Activated CD4-positive, alpha-beta T cell treated with anti-CD3 and anti-CD28 coated beads for 1 hour (primary cell): Measurements from ENCODE around the gene GALNT7.
"Not testable (repeated sequence)": the region's sequence is repeated elsewhere in the genome, so short reads cannot be mapped to it uniquely, and the experiment has no call there.

Source experiments
- DNase-seq: peaks from one replicate; pipeline ENCODE4 v3.0.0-alpha.2; 2020

The GALNT7 gene

DNA sequence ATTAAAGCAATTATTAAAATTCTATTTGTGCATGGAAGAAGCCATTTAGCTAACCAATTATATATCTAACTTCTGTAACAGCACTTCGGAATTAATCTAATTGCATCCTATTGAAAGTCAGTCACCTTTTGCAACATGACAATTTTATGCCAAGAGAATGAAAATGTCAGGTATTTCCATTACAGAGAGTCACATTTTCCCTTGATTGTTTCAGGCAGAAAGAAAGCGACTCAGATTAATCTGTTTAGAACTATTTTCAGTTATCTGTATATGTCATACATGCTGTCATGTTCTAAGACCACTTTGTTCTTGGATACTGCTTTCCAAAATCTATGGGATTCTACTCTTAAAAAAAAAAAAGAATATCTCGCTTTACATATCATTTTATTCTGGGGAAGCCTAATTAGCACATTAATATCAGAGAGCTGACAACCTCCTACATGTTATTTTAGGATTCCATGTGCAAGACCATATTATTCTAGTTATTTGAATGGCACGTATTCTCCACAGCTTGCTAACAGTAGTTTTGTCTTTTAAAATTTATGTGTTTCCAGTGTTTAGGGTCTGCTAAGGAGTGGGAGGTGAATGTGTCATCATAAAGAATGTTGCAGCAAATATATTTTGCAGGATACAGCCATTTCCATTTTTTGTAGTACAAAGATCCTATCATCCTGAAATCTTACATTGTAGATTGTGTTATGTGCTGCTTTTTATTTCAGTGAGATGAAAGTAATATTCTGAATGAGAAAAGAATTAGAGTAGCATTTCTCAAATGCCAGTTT is 31.7 kb downstream of the GALNT7 start:
- no peak for DNase-seq

DNA sequence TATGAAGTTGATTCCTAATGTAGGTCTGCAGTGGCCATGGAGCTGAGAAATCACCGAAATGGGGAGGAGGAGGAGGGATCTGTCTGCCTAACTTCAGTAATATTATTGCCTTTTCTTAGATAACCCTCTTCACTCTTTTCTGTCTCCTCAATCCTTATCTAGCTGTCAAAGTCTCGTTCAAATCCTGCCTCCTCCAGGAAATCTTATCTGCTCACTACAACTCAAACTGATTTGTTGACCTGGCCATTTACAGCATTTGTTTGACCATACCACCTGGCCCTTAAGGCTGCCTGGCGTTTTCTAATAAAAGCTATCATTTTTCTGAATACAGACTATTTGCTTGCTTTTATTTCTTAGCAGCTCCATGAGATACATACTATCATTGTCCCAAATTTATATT is 33.8 kb downstream of the GALNT7 start:
- no peak for DNase-seq

GRCh38 chr4:173205656-173206055 is 37.0 kb downstream of the GALNT7 start:
- DNase-seq: no peak

DNA sequence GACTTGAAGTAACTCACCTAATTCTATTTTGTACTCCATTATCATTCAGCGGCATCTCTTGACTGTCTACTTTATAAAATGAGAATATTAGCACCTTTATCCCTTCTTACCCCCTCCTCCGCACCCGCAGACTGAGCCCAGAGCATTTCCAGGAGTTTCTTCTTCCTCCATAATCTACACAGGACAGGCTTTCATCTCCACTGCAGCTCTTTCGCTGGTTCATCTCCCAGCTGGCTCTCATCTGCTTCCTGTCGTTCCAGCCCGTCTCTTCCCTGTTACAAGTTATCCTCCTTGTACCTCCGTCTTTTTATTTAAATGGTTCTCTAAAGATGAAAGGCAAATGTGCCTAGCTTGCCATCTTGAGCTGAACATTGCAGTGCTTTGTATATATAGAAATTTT is 39.8 kb downstream of the GALNT7 start:
- DNase-seq: no peak

- DNase-seq: no peak
These were observed 42.6 kb downstream of the GALNT7 start for GRCh38 chr4:173211222-173211621.

DNA sequence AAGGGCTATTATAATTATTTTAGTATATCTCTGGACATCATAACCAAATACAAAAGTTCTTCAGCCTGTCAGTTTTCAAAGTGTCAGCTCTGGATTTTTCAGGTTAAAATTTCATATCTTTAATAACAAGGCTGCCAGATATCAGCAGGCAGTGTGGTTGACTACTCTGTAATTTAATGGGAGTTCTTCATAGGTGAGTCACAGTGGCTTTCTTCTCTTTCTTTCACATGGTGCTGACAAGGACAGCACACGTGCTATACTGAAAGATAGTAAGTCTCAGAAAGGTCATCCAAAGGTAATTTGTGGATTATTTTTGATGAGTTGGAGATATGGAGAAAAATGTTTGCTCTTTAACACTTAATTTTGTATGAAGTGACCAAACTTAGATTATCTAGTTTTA is 43.2 kb downstream of the GALNT7 start:
- no peak for DNase-seq

DNA sequence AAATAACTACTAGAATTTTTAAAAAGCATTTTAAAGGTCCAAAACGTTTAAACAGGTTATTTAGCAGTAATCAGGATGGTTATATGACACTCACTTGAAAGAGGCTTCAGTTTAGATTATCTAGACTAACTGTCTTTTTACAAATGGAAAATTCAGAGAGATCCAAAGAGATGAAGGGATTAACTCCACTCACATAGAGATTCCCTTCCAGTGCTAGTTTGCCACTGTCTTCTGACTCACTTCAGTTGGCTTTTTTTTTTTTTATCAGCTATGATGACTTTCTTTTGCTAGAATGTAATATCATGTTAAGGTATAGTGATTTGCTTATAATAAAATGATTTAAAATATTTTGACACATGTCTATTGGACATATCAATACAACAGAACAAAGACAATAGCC is 43.8 kb downstream of the GALNT7 start:
- no peak for DNase-seq

DNA sequence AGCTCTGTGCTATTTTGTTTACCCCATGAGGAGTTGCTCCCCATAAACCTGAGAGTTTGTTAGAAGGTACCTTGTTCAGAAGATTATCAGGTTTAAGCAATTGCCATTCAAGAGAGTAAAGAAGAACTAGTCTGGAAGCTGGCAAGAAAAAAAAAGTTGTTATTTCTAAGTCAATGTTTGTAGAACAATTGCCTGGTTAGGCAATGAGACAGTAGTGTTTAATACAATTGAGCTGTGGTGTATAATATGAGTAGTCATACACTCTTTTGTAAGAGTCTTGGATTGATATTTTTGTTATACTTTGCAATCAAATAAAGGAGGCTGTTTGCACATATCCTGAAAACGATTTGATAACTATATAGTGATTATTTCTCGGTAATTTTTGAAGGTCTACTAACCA is 44.7 kb downstream of the GALNT7 start:
- DNase-seq: no peak

DNA sequence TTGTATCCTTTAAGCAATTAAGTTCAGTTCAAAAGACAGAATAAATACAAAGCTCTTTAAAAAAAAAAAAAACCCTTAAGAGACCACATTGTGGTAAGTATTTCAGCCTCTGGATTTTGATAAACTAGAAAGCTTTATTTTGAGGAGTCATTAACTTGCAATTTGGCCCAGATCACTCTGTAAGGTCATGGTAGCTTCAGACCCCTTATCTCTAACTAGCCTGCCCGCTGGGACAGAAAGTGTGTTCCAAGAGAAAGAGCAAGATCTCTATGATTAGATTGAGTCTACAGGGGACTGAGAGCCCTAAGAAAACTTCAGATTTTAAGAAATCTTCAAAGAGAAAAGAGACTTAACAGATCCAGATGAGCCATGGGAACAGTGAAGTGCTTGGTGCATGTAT is 45.6 kb downstream of the GALNT7 start:
- no peak for DNase-seq

GRCh38 chr4:173214661-173215060 is 46.0 kb downstream of the GALNT7 start:
- no peak for DNase-seq

GRCh38 chr4:173217075-173217474 is 48.5 kb downstream of the GALNT7 start:
- no peak for DNase-seq

- DNase-seq: no peak
These were observed 49.1 kb downstream of the GALNT7 start for GRCh38 chr4:173217727-173218126.

- no peak for DNase-seq
These were observed 50.0 kb downstream of the GALNT7 start for GRCh38 chr4:173218411-173219125.

- DNase-seq: not testable (repeated sequence)
These were observed 50.5 kb downstream of the GALNT7 start for GRCh38 chr4:173219126-173219437.

DNA sequence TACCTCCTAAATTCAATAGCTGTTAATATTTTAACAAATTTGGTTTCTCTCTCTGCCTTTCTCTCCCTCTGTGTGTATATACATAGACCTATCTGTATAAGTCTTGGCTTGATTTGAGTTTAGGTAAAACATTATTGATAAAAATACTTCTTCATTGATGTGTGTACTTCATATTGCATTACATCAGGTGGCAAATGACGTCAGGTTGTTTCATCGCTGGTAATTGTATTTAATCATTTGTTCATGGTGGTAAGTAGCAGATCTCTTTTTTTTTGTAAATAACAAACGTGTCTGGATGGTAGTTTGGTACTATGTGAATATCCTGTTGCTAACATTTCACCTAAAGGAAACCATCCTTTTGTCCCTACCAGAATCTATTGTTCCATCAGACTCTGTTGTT is 55.1 kb downstream of the GALNT7 start:
- no peak for DNase-seq

- DNase-seq: no peak
These were observed 57.8 kb downstream of the GALNT7 start for GRCh38 chr4:173226401-173226888.

- no peak for DNase-seq
These were observed 59.1 kb downstream of the GALNT7 start for GRCh38 chr4:173227756-173228155.

GRCh38 chr4:173230062-173230461 is 61.5 kb downstream of the GALNT7 start:
- DNase-seq: no peak

DNA sequence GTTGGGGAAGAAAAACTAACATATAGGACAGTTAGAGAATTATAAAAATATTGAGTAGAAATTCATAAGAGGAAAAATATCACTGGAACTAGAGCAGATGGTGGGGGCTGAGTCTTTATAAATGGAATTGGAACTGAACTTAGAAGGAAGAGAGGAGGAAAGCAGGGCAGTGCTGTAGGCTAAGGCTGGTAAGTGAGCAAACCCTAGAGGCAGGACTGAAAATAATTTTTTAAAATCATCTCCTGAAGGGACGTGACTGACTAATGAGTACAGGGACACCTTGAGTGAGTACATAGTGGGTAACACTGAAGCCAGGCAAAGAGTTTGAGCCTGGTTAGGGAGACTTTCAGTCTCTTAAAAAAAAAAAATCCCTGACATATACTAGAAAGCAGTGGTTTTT is 63.3 kb downstream of the GALNT7 start:
- no peak for DNase-seq

DNA sequence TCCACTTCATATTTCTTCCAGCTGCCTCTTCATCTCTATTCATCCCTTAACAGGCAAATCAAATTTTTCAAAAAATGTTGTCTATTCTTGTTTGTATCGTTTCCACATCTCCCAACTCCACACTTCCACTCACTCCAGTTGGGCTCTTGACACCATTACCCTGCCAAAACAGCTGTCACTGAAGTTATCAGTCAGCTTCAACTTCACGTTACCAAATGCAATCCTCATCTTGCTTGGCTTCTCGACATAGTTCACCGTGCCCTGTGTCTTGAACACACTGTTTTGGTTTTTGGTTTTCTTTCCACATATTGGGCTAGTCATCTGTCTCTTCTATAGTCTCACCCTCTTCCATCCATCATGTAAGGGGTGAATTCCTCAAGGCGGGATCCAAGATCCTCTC is 65.2 kb downstream of the GALNT7 start:
- DNase-seq: no peak

GRCh38 chr4:173235050-173235449 is 66.4 kb downstream of the GALNT7 start:
- DNase-seq: no peak

DNA sequence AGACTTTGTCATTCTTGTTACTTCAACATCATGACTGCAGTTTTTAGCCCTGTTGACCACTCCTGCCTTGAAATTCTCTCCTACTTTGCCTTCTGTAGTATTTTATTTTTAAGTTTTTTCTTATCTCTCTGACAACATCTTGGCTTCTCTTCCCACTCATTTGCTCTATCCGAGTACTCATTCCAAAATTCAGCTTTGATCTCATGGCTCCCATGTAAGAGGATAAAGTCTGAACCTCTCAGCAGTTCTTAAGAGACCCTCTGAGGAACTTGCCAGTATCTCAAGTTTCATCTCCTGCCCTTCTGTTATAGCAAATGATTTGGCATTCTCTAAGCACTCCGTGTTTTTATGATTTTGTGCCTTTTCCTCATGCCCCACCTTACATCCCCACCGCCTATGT is 67.7 kb downstream of the GALNT7 start:
- DNase-seq: no peak

- DNase-seq: no peak
These were observed 68.5 kb downstream of the GALNT7 start for GRCh38 chr4:173237152-173237551.

DNA sequence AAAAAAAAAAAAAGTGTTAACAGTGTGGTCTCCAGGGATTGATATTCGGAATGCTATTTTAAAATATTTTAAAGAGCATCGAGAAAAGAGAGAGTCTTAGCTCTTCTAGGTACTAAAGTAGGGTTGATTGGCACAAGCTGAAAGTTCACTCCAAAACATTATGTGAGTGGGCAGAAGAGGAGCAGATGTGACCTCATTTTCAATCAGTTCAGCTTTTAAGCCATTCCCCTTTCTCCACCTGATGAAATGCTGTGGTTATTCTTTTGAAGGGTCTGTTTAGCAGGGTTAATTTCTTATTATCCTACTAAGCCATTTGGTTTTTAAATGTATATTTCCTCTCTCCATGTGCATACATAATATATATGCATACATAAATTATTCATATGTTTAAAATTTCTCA is 69.2 kb downstream of the GALNT7 start:
- no peak for DNase-seq

DNA sequence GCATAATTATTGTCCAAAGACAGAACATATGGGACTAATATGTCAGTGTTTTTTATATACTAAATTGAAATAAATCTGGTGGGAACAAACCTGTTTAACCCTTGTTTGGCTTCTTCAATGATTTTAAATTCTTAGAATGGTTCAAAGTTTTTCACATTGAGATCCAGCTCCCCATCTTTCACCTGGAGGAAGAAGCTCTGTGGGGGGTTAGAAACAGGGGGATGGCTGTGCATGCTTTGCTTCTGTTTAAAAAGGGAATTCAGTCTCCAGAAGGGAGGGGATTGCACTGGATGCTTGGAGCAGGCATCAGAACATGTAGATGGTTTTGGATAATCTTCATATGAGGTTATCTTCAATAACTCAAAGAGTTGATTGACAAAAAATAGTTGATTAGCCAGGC is 72.1 kb downstream of the GALNT7 start:
- no peak for DNase-seq
